Activated CD4-positive, alpha-beta memory T cell treated with anti-CD3 and anti-CD28 coated beads for 36 hours (primary cell): Measurements from ENCODE around the gene PYGO2. TPM values are rescaled to one million over a fixed set of nuclear protein-coding genes. Genes with fewer than 3 reads are reported as not detected.

ENCODE experiments used
- CTCF ChIA-PET: fragments of 350-600 bp; sonication (Branson Sonifier 250); formaldehyde crosslinking; loops from one replicate; lab custom pipeline; 2021; ENCODE audit warnings: antibody characterized with exemption, inconsistent platforms; lab: Charles Lee
- POLR2A ChIA-PET: fragments of 350-600 bp; sonication (Branson Sonifier 250); formaldehyde crosslinking; loops from one replicate; lab custom pipeline; 2021; ENCODE audit warnings: antibody characterized with exemption; lab: Charles Lee
- DNase-seq: peaks from one replicate; pipeline ENCODE4 v3.0.0-alpha.2; 2020
- H3K27ac Mint-ChIP-seq: one replicate; pipeline ENCODE4 v1.8.0; 2021; ENCODE audit warnings: mixed read lengths
- H3K27me3 Mint-ChIP-seq: one replicate; pipeline ENCODE4 v1.8.0; 2021; ENCODE audit warnings: mixed read lengths
- H3K36me3 Mint-ChIP-seq: one replicate; pipeline ENCODE4 v1.8.0; 2021; ENCODE audit warnings: mixed read lengths
- H3K4me1 Mint-ChIP-seq: one replicate; pipeline ENCODE4 v1.8.0; 2021; ENCODE audit warnings: low read depth, mixed read lengths
- H3K4me3 Mint-ChIP-seq: one replicate; pipeline ENCODE4 v1.8.0; 2021; ENCODE audit warnings: mild to moderate bottlenecking, mixed read lengths
- H3K9me3 Mint-ChIP-seq: one replicate; pipeline ENCODE4 v1.8.0; 2021; ENCODE audit warnings: mixed read lengths
- intact Hi-C: fragments of 100-400 bp; cut with micrococcal nuclease; formaldehyde crosslinking; loops from one replicate; pipeline ENCODE4 v1.15.1; 2023
- total RNA-seq, 2 experiments: library from RNA; stranded (reverse); gene quantifications; one replicate each; pipeline ENCODE4 v1.2.3, GENCODE V29; 2021

PYGO2 gene
- total RNA-seq, 2 experiments from 2014 or later, result 31.5 to 32.4 TPM

DNA sequence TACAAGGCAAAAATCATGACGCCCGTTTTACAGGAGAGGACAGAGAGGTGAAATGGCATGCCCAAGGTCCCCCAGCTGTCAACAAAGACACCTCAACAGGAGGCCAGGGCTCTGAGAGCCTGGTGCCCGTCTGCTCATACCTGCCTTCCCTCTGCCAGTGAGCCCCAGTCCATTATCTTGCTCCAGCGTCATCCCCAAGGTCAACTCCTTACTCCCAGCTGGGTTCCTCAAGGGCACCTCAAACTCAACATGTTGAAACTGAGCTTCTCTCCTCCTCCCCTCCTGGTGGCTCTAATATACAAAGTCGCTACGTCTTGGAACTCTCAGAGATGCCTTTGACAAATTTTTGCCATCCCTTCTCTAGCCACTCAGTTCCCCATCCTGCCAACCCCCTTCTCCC is 8.9 kb downstream of the PYGO2 start:
- H3K27me3 Mint-ChIP-seq, result no peaks in the 10 kb centered on the region
- peak overlapping the region; percentile 79 for H3K4me3 Mint-ChIP-seq
- H3K36me3 Mint-ChIP-seq, result peaks cover 14% of the 10 kb centered on the region
- peak overlapping the region; percentile 97 for H3K27ac Mint-ChIP-seq
- POLR2A ChIA-PET, result interaction anchor here (0.7 to 2.9 kb wide), 6 partner anchors 9 to 393 kb away, joined by 3 to 20 read pairs (median 4); partner anchors contain the start of genes PMVK and PYGO2
- intact Hi-C loops, result no loop called here
- no peaks in the 10 kb centered on the region for H3K9me3 Mint-ChIP-seq
- peaks cover 78% of the 10 kb centered on the region for H3K4me1 Mint-ChIP-seq
- no peak for DNase-seq
- CTCF ChIA-PET, result interaction anchor here (0.6 to 5.3 kb wide), 13 partner anchors 8 to 393 kb away, joined by 3 to 38 read pairs (median 4); partner anchors contain the start of genes ADAM15, EFNA4, PMVK and PYGO2

DNA sequence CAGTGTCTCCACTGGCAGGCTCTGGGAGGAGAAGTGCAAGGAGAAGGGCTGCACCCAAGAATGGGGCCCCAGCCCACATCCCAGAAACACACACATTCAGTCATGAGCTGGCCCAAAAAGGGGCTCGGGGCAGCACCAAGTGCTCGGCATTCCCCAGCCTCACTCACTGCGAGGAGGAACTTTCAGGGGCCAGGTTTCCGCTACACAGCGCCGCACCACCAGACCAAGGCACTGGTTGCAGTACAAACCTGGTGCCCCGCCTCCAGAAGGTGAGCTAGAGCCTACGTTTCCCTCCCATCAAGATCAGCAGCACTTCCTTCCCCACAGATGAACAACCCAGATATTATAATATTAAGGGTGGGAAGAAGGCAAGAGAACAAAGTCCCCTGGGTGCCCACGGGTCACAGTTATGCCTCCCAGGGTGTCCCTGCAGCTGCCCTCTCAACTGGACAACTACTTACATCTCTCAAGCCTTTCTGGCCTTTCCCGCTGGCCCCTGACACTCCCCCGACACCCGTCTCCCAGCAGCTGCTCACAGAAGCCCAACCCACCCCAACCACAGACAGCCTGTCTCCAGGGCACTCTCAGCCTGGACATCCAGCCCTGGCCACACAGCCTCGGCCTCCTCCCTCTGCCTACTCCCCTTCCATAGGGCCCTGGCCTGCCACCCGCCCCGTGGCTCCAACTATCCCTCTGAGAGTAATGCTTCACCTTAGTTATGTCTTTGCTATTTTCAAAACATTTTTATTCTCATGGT is 9.5 kb downstream of the PYGO2 start:
- Mint-ChIP-seq H3K9me3 (no peaks in the 10 kb centered on the region), H3K36me3 (peaks cover 15% of the 10 kb centered on the region), H3K27me3 (no peaks in the 10 kb centered on the region), H3K4me3 (peak overlapping the region; percentile 79), H3K4me1 (peaks cover 74% of the 10 kb centered on the region), H3K27ac (peak overlapping the region; percentile 97)
- intact Hi-C loops, result no loop called here
- ChIA-PET POLR2A (interaction anchor here (0.7 to 2.9 kb wide), 6 partner anchors 9 to 392 kb away, joined by 3 to 20 read pairs (median 4); partner anchors contain the start of genes PMVK and PYGO2), CTCF (interaction anchor here (0.6 to 5.3 kb wide), 13 partner anchors 9 to 392 kb away, joined by 3 to 38 read pairs (median 4); partner anchors contain the start of genes ADAM15, EFNA4, PMVK and PYGO2)
- DNase-seq, result peak; percentile 87

DNA sequence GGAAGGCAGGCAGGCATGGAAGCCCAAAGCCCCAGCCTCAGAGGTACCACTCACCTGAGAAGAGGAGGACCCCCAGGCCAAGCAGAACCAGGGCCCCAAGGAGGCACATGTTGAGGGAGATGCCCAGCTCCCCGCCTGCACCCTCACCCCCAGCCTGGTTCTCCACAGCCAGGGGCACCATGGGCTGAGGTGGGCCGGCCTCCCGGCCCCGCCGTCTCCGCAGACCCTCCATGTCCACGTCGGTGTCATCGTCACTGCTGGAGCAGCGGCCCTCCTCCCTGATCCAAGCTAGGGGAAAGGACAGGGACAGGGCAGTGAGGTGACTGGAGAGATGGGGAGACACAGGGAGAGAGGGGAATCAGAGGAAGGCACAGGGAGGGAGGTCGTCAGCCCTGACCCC is 13.5 kb downstream of the PYGO2 start:
- POLR2A ChIA-PET, result no interaction called here

DNA sequence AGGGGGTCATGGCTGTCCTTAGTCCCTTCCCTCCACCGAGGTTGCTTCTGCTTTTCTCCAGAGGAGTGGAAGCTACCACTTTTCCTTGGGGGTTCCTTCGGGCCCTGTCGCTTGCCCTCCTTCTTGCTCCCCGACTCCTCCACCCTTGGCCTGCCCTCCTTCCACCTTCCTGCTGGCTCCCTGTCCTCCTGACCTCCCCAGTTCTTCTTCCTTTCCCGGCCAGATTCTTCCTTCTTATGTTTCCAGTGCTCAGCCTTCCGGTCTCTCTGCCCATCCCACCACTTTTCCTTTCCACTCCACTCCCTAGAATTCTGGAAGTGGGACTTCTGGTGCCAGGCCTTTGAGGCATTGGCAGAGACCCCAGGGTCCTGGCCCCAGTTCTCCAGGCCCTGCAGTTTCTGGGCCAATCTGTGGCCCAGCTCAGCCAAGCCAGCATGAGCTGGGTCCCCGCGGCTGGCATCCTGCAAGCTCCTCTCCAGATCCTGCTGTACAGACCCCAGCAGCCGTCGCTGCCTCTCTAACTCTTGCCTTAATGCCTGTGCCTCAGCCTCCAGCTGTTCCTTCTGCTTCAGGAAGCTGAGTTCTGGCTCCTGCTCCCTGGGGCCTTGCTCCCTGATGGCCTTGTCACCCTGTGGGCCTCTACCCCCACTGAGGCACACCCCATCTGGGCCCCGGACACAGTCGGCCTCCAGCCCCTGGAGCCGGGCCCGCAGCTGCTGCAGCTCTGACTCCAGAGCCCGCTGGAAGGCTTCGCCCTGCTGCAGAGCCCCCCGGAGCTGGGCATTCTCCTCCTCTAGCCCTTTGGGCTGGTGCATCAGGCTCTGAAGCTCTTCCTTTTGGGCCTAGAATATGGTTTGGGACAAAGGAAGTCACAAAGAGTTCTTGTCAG is 15.4 kb downstream of the PYGO2 start:
- Mint-ChIP-seq H3K36me3 (peaks cover 20% of the 10 kb centered on the region), H3K4me3 (no peak overlapping the region), H3K27ac (peak overlapping the region; percentile 47), H3K27me3 (no peaks in the 10 kb centered on the region), H3K9me3 (no peaks in the 10 kb centered on the region), H3K4me1 (peaks cover 47% of the 10 kb centered on the region)
- intact Hi-C loops, result no loop called here
- POLR2A ChIA-PET, result interaction anchor here (0.8 kb wide), 1 partner anchor 10 kb away, joined by 3 read pairs; the partner anchor contains the start of gene PMVK
- no peak for DNase-seq
- CTCF ChIA-PET, result interaction anchor here (0.6 to 2.5 kb wide), 5 partner anchors 9 to 115 kb away, joined by 3 to 9 read pairs (median 3); partner anchors contain the start of gene PMVK

More for the DNA sequence above, 13.5 kb downstream of the PYGO2 start:
- intact Hi-C loops, result no loop called here
- no peak overlapping the region for H3K27ac Mint-ChIP-seq
- no peak for DNase-seq
- no peak overlapping the region for H3K4me3 Mint-ChIP-seq
- H3K27me3 Mint-ChIP-seq, result no peaks in the 10 kb centered on the region
- CTCF ChIA-PET, result interaction anchor here (0.8 to 1.9 kb wide), 3 partner anchors 10 to 13 kb away, joined by 3 to 6 read pairs (median 3); partner anchors contain the start of genes PMVK and PYGO2
- H3K36me3 Mint-ChIP-seq, result peaks cover 20% of the 10 kb centered on the region
- H3K9me3 Mint-ChIP-seq, result no peaks in the 10 kb centered on the region
- H3K4me1 Mint-ChIP-seq, result peaks cover 46% of the 10 kb centered on the region

DNA sequence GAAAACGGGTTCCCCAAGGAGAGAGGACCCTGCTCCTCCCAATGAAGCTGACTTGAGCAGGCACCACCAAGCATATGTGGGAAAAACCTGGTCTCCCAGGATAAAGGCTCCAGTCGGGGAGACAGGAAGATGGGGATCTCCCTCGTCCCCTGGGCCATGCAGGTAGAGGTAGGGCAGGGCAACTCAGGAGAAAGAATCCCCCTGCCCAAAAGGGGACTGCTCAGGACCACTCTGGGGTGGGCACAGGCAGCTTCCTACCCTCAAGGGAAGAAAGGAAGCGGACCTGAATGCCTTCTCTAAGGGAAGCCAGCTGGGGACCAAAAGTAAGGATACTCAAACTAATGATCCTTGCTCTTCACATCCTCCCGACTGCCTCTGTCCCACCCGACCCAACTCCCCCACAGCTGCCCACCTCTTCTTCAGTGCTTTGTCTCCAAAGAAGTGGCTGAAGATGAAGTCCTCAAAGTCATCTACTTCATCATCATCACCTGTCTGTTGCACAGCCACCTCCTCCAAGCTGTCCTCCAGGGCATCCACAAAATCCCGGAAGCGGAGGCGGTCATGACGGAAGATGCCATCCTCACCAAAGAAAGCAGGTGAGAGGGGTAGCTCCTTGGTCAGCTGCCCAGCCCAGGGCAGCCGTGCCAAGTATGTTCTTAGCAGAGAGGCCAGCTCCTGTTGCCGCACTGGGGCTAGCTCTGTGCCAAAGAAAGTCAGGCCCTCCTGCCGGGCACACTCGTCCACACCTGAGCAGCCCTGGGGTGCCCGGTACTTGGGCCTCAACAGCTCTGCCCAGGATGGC is 16.2 kb downstream of the PYGO2 start:
- intact Hi-C loops, result no loop called here
- DNase-seq, result no peak
- ChIA-PET POLR2A (interaction anchor here (0.7 kb wide), 1 partner anchor 9 kb away, joined by 3 read pairs; no protein-coding TSS in a partner anchor), CTCF (interaction anchor here (0.6 to 2.5 kb wide), 6 partner anchors 8 to 466 kb away, joined by 3 to 14 read pairs (median 6); partner anchors contain the start of genes PMVK and PYGO2)
- Mint-ChIP-seq H3K36me3 (peaks cover 13% of the 10 kb centered on the region), H3K4me1 (peaks cover 47% of the 10 kb centered on the region), H3K27ac (peak overlapping the region; percentile 47), H3K9me3 (no peaks in the 10 kb centered on the region), H3K27me3 (no peaks in the 10 kb centered on the region), H3K4me3 (no peak overlapping the region)

DNA sequence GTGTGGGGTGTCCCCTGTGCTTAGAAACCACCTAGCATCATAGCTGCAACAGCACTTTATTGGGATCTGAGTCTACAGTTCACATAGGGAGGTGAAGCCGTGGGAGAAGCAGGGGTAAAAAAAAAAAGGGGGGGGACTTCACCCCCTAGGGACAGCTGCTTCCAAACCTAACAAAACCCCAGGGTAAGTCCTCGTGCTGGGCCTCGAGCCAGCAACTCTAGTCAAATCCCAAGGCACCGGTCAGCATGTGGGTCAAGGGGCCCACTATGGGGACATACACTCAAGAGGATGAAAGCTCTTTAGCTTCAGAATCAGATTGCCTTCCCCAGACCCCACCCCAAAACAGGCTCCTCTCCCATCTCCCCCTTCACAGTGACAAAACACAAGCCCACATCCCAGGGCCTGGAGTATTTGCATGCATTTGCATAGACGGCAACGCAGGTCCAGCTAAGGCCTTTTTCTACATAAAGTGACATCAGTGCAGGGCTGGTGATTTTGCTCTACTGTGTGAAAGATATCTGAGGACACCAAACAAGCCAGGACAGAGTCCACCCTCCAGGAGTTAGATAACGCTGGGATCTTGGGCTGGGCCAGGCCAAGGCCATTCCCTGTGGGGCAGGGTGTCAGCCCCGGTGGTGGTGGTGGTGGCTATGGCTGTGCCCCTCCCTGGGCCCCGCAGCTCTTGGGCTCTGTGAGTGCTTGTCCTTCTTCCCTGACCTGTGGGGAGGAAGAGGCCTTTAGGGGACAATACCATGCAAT is 17.0 kb downstream of the PYGO2 start:
- intact Hi-C loops, result no loop called here
- DNase-seq, result no peak
- ChIA-PET POLR2A (interaction anchor here (0.7 to 1.4 kb wide), 5 partner anchors 8 to 317 kb away, joined by 3 read pairs; no protein-coding TSS in a partner anchor), CTCF (interaction anchor here (0.6 to 2.5 kb wide), 22 partner anchors 8 to 465 kb away, joined by 3 to 14 read pairs (median 4); partner anchors contain the start of genes FLAD1, PMVK, PYGO2 and SHC1)
- Mint-ChIP-seq H3K27ac (peak overlapping the region; percentile 93), H3K9me3 (no peaks in the 10 kb centered on the region), H3K4me3 (no peak overlapping the region), H3K36me3 (peaks cover 11% of the 10 kb centered on the region), H3K27me3 (no peaks in the 10 kb centered on the region), H3K4me1 (peaks cover 51% of the 10 kb centered on the region)

DNA sequence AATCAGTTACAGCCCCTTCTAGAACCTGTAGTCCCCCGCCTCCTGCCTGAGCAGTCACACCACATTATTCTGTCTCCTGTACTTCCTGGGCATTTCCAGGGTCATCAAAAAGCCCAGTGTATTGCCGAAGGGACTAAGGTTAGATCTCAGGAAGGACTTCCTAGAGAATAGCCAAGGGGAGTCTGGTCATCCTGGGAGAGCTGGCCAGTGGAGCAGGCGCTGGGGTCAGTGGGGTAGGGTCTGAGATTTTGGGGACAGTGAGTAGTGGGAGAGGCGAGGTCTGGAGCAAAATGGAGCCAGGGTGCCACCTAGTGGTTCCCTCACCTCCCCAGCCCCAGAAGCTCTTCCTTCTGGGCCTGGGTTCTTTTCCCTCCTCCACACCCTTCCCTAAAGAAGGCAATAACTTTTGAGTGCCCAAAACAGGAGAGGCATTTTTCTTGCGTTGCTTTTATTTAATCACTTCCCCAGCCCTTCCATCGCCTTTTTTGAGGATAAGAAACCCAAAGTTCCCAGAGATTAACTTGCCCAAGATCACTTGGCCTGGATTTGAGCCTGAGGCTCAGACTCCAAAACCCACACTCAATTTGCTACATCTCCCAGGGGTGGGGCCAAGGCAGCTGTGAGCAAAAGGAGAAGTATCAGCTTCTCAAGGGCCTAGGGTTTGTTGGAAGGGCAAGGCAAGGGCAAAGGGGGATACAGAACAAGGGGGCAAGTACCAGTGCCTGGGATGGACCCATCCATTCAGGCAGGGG is 17.8 kb downstream of the PYGO2 start:
- peak; percentile 61 for DNase-seq
- peaks cover 11% of the 10 kb centered on the region for H3K36me3 Mint-ChIP-seq

DNA sequence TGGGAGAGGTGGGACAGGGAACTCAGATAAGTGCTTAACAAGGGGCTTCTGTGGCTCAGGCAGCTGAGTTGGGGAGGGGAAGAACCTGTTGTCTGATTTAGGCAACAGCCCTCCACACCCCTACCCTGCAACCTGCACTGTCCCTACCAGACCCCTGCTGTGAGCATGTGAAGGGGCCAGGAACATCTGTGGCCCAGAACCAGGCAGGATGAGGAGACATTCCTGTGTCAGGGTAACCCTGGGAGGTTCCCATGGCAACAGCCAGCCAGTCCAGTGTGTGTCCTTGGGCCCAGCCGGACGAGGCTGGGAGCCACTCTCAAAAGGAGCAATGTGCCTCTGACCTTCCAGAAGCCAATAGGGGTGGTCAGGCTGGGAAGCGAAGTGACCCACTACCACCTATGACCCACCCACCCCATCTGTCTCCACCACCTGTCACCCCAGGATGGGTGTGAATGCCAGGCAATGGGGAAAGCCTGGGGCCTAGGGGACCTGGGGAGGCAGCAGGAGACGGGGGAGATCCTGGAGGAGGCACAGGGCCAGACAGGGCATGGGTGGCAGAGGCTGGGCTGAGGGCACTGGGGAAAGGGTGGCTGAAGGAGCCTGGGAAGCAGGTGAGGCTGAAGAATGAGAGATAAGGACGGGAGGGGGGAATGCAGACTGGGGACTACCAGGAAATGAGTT is 20.1 kb downstream of the PYGO2 start:
- DNase-seq, result peak; percentile 34
- Mint-ChIP-seq H3K27ac (peak overlapping the region; percentile 93), H3K27me3 (no peaks in the 10 kb centered on the region), H3K4me3 (peak overlapping the region; percentile 34), H3K9me3 (no peaks in the 10 kb centered on the region), H3K4me1 (peaks cover 63% of the 10 kb centered on the region), H3K36me3 (peaks cover 5% of the 10 kb centered on the region)
- CTCF ChIA-PET, result interaction anchor here (0.9 to 3.0 kb wide), 9 partner anchors 11 to 462 kb away, joined by 3 to 16 read pairs (median 4); partner anchors contain the start of genes ADAM15, FLAD1, PBXIP1 and PYGO2
- intact Hi-C loops, result no loop called here
- POLR2A ChIA-PET, result interaction anchor here (0.6 to 1.8 kb wide), 7 partner anchors 11 to 84 kb away, joined by 3 to 13 read pairs (median 3); partner anchors contain the start of genes CKS1B, FLAD1 and PBXIP1

More for the DNA sequence above, 17.8 kb downstream of the PYGO2 start:
- intact Hi-C loops, result no loop called here
- H3K27me3 Mint-ChIP-seq, result no peaks in the 10 kb centered on the region
- peak overlapping the region; percentile 93 for H3K27ac Mint-ChIP-seq
- H3K4me1 Mint-ChIP-seq, result peaks cover 54% of the 10 kb centered on the region
- CTCF ChIA-PET, result interaction anchor here (0.9 to 2.5 kb wide), 21 partner anchors 7 to 464 kb away, joined by 3 to 14 read pairs (median 4); partner anchors contain the start of genes FLAD1, PMVK, PYGO2 and SHC1
- H3K9me3 Mint-ChIP-seq, result no peaks in the 10 kb centered on the region
- POLR2A ChIA-PET, result interaction anchor here (0.9 to 1.4 kb wide), 4 partner anchors 9 to 316 kb away, joined by 3 read pairs; no protein-coding TSS in a partner anchor
- peak overlapping the region; percentile 52 for H3K4me3 Mint-ChIP-seq

DNA sequence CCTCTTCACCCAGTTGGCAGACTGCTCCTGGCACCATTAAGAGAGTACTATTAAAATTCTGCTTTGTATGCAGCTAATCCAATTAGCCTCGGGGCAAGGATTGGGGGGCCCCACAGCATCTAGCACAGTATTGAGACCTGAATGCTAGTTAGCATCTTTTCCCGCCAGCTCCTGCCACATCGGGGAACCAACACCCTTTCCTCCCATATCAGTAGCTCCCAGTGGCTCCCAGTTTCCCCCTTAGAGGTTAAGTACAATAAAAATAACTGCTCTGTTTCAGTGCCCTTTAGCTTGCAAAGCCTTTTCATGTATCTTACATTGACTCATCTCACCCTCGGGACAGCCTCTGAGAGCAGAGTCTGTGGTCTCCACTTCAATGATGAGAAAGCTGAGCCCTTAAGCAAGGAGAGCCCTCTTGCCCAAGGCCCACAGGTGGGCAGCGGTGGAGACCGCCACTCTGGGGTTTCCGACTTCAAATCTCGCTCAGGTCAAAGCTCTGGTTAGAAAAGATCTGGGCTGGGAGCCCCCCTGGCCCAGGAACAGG is 20.9 kb downstream of the PYGO2 start:
- intact Hi-C loops, result no loop called here
- Mint-ChIP-seq H3K36me3 (peaks cover 2% of the 10 kb centered on the region), H3K4me3 (peak overlapping the region; percentile 34), H3K4me1 (peaks cover 66% of the 10 kb centered on the region), H3K27ac (peak overlapping the region; percentile 93), H3K9me3 (no peaks in the 10 kb centered on the region), H3K27me3 (no peaks in the 10 kb centered on the region)
- POLR2A ChIA-PET, result interaction anchor here (0.6 to 1.8 kb wide), 8 partner anchors 11 to 820 kb away, joined by 3 to 13 read pairs (median 3); partner anchors contain the start of genes CKS1B, FLAD1 and PBXIP1
- CTCF ChIA-PET, result interaction anchor here (0.6 to 3.0 kb wide), 12 partner anchors 12 to 461 kb away, joined by 3 to 16 read pairs (median 4); partner anchors contain the start of genes ADAM15, FLAD1, PBXIP1 and PYGO2
- peak; percentile 61 for DNase-seq
